SK-N-SH treated with all-trans-retinoic acid at 6 μM for 48 hours (cell line): ENCODE results near the gene ADARB2.

Experiments
- ATAC-seq: fragments of 200-7000 bp; cut with Tn5 transposase; 3 replicates; pipeline ENCODE4 v1.9.1; 2020; ENCODE audit warnings: mild to moderate bottlenecking, moderate library complexity
- ARNTL ChIP-seq: fragments of 450-650 bp; formaldehyde crosslinking; IDR thresholded peaks from 2 replicates; pipeline ENCODE4 v1.5.0; 2020; ENCODE audit warnings: low read depth, mild to moderate bottlenecking, moderate library complexity, borderline replicate concordance
- BACH2 ChIP-seq: fragments of 250-450 bp; sonication (Bioruptor Pico); IDR thresholded peaks from 2 replicates; pipeline ENCODE4 v1.9.0; 2021; ENCODE audit warnings: mild to moderate bottlenecking, borderline replicate concordance
- CSDC2 ChIP-seq: fragments of 250-450 bp; sonication (Bioruptor Pico); IDR thresholded peaks from 2 replicates; pipeline ENCODE4 v1.5.0; 2020; ENCODE audit warnings: mild to moderate bottlenecking, moderate library complexity
- GLIS3 ChIP-seq: fragments of 250-450 bp; sonication (Bioruptor Pico); IDR thresholded peaks from 2 replicates; pipeline ENCODE4 v1.5.0; 2020; ENCODE audit warnings: mild to moderate bottlenecking, moderate library complexity
- ISL1 ChIP-seq: fragments of 250-450 bp; sonication (Bioruptor Pico); IDR thresholded peaks from 2 replicates; pipeline ENCODE4 v2.1.2; 2022; ENCODE audit warnings: mild to moderate bottlenecking, moderate library complexity
- OSR1 ChIP-seq: fragments of 250-450 bp; sonication (Bioruptor Pico); IDR thresholded peaks from 2 replicates; pipeline ENCODE4 v1.8.0; 2022; ENCODE audit warnings: moderate library complexity, mild to moderate bottlenecking, inconsistent platforms
- PPARA ChIP-seq: fragments of 250-450 bp; sonication (Bioruptor Pico); IDR thresholded peaks from 2 replicates; pipeline ENCODE4 v1.5.0; 2020; ENCODE audit warnings: mild to moderate bottlenecking, borderline replicate concordance
- RARB ChIP-seq: fragments of 250-450 bp; sonication (Bioruptor Pico); IDR thresholded peaks from 2 replicates; pipeline ENCODE4 v1.8.0; 2021; ENCODE audit warnings: mild to moderate bottlenecking, moderate library complexity
- TCF4 ChIP-seq: fragments of 250-450 bp; sonication (Bioruptor Pico); IDR thresholded peaks from 2 replicates; pipeline ENCODE4 v1.8.0; 2021; ENCODE audit warnings: mild to moderate bottlenecking, moderate library complexity, borderline replicate concordance
- TOX ChIP-seq: fragments of 250-450 bp; sonication (Bioruptor Pico); IDR thresholded peaks from 2 replicates; pipeline ENCODE4 v1.8.0; 2021; ENCODE audit warnings: mild to moderate bottlenecking, moderate library complexity, borderline replicate concordance
- ZFP3 ChIP-seq: fragments of 250-450 bp; sonication (Bioruptor Pico); IDR thresholded peaks from 2 replicates; pipeline ENCODE4 v1.5.0; 2020; ENCODE audit warnings: mild to moderate bottlenecking, moderate library complexity
- ZFP30 ChIP-seq: fragments of 450-650 bp; formaldehyde crosslinking; IDR thresholded peaks from 2 replicates; pipeline ENCODE4 v1.5.0; 2022; ENCODE audit warnings: mild to moderate bottlenecking, moderate library complexity
- ZNF565 ChIP-seq: fragments of 450-650 bp; formaldehyde crosslinking; conservative IDR thresholded peaks from 2 replicates; pipeline ENCODE4 v1.5.0; 2020; ENCODE audit warnings: low read depth, mild to moderate bottlenecking, moderate library complexity
- ZNF70 ChIP-seq: fragments of 450-650 bp; formaldehyde crosslinking; IDR thresholded peaks from 2 replicates; pipeline ENCODE4 v1.5.0; 2020; ENCODE audit warnings: mild to moderate bottlenecking, moderate library complexity
- ZNF8 ChIP-seq: fragments of 450-650 bp; formaldehyde crosslinking; IDR thresholded peaks from 2 replicates; pipeline ENCODE4 v1.5.0; 2020; ENCODE audit warnings: mild to moderate bottlenecking, moderate library complexity
- TF ChIP-seq, protein P1 (sequence below): fragments of 250-450 bp; sonication (Bioruptor Pico); IDR thresholded peaks from 2 replicates; pipeline ENCODE4 v1.8.0; 2021; ENCODE audit warnings: low read depth, mild to moderate bottlenecking, moderate library complexity, borderline replicate concordance
- TF ChIP-seq, protein P2 (sequence below): fragments of 250-450 bp; sonication (Bioruptor Pico); IDR thresholded peaks from 2 replicates; pipeline ENCODE4 v1.5.1; 2020; ENCODE audit warnings: low read depth, mild to moderate bottlenecking, moderate library complexity
- TF ChIP-seq, protein P3 (sequence below): fragments of 250-450 bp; sonication (Bioruptor Pico); IDR thresholded peaks from 2 replicates; pipeline ENCODE4 v1.5.0; 2020; ENCODE audit warnings: mild to moderate bottlenecking, moderate library complexity
- TF ChIP-seq, protein P4 (sequence below): fragments of 250-450 bp; sonication (Bioruptor Pico); IDR thresholded peaks from 2 replicates; pipeline ENCODE4 v1.5.1; 2021; ENCODE audit warnings: mild to moderate bottlenecking, moderate library complexity

Gene ADARB2

DNA sequence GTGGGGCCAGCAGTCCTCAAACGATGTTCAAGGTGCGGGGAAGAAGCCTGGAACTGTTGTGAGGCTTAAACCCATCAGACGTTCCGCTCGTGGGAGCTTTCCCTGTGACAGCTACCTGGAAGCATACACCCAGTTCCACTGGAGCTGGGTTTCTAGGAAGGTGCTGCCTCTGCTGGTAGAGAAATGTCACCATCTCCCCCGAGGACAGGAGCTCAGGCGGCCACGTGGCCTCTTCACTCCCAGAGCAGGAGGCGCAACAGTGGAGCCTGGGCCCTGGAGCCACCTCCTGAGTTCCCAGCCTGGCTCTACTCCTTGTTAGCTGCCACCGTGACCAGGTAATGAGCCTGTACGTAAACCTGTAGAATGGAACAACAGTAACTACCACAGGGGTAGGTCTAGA is 156.1 kb downstream of the ADARB2 start:
- no peak for TF ChIP-seq RARB (CRISPR knock-in tag)
- no peak for TF ChIP-seq ZNF8 (CRISPR knock-in tag)
- no peak for TF ChIP-seq PPARA (CRISPR knock-in tag)
- no peak for TF ChIP-seq CSDC2 (CRISPR knock-in tag)
- ATAC-seq = no peak

DNA sequence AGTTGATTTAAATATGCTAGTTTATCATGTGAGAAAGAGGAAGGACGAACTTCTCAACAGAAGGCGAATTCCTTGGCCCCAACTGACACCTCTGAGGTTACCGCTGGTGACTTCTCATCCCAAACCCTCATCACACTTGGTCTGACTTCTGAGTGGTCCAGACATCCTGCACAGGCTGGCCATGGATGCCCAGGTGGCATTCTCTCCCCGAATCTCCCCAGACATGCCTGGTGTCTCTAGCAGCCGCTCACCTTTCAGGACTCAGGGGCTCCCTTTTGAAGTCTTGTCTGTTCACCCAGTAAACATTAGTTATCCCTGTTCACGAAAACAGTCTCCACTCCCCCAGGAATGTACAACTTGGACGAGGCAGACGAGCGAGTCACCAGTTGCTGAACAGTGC is 157.7 kb downstream of the ADARB2 start:
- no peak for ATAC-seq
- TF ChIP-seq, protein P1, sequence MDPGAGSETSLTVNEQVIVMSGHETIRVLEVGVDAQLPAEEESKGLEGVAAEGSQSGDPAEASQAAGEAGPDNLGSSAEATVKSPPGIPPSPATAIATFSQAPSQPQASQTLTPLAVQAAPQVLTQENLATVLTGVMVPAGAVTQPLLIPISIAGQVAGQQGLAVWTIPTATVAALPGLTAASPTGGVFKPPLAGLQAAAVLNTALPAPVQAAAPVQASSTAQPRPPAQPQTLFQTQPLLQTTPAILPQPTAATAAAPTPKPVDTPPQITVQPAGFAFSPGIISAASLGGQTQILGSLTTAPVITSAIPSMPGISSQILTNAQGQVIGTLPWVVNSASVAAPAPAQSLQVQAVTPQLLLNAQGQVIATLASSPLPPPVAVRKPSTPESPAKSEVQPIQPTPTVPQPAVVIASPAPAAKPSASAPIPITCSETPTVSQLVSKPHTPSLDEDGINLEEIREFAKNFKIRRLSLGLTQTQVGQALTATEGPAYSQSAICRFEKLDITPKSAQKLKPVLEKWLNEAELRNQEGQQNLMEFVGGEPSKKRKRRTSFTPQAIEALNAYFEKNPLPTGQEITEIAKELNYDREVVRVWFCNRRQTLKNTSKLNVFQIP = no peak
- TF ChIP-seq ZNF565 (CRISPR knock-in tag) = no peak
- TF ChIP-seq, all 23 proteins: peak for 0

DNA sequence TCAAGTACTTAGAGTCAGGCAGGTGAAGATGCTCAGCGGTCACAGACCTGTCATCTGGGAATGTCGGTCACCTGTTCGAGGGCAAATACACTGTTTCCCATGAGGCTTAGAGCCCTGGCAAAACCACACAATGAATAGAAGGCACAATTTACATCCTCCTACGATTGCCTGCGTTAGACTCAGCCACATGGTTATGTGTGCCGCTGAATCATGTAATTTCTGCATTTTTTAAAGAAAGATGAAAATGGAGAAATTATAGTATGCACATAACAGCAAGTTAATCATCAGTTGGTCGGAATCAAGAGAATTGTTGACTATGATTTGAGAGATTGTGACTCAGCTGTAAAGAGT is 158.2 kb downstream of the ADARB2 start:
- TF ChIP-seq, protein P2, sequence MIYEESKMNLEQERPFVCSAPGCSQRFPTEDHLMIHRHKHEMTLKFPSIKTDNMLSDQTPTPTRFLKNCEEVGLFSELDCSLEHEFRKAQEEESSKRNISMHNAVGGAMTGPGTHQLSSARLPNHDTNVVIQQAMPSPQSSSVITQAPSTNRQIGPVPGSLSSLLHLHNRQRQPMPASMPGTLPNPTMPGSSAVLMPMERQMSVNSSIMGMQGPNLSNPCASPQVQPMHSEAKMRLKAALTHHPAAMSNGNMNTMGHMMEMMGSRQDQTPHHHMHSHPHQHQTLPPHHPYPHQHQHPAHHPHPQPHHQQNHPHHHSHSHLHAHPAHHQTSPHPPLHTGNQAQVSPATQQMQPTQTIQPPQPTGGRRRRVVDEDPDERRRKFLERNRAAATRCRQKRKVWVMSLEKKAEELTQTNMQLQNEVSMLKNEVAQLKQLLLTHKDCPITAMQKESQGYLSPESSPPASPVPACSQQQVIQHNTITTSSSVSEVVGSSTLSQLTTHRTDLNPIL (CRISPR knock-in tag) = no peak
- ATAC-seq = no peak

DNA sequence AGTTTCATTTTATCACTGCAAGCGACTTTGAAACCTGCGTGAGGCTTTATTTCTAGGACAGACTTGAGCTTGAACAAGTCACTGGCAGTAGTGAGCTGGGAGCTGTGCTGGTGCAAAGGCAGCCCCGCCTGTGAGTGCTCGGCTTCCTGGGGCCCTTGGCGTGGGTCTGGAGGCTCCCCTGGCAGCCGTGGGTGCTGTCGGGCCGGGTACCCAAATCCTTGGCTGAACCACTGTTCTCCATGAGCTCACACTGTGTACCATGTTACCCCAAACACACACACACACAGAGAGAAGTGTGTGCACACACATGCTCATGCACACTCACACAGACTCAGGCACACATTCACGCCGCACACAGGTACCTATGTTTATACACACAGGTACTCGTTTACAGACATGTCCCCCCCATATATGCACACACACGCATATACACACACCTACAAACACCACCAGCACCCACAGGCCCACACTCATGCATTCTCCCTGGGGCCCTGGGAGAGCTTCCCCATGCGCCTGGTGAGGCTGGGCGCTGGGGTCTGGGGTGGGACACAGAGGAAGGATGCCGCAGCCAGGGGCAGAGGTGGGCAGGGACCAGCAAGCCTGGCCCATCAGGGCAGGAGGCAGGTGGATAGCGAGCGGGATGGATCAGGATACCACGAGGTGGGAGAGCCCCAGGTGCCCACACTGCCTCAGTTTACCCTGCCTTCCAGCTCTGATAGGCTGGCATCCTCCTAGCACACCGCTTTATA is 158.8 kb downstream of the ADARB2 start:
- no peak for ATAC-seq
- TF ChIP-seq ARNTL (CRISPR knock-in tag) (no peak), BACH2 (no peak), GLIS3 (CRISPR knock-in tag) (no peak), ZNF565 (CRISPR knock-in tag) (no peak), TOX (no peak), ZNF70 (CRISPR knock-in tag) (no peak), CSDC2 (CRISPR knock-in tag) (no peak), PPARA (CRISPR knock-in tag) (no peak), RARB (CRISPR knock-in tag) (no peak), ZFP3 (CRISPR knock-in tag) (no peak), ISL1 (no peak), ZFP30 (CRISPR knock-in tag) (no peak), TCF4 (CRISPR knock-in tag) (no peak), OSR1 (CRISPR knock-in tag) (no peak)
- TF ChIP-seq, protein P3, sequence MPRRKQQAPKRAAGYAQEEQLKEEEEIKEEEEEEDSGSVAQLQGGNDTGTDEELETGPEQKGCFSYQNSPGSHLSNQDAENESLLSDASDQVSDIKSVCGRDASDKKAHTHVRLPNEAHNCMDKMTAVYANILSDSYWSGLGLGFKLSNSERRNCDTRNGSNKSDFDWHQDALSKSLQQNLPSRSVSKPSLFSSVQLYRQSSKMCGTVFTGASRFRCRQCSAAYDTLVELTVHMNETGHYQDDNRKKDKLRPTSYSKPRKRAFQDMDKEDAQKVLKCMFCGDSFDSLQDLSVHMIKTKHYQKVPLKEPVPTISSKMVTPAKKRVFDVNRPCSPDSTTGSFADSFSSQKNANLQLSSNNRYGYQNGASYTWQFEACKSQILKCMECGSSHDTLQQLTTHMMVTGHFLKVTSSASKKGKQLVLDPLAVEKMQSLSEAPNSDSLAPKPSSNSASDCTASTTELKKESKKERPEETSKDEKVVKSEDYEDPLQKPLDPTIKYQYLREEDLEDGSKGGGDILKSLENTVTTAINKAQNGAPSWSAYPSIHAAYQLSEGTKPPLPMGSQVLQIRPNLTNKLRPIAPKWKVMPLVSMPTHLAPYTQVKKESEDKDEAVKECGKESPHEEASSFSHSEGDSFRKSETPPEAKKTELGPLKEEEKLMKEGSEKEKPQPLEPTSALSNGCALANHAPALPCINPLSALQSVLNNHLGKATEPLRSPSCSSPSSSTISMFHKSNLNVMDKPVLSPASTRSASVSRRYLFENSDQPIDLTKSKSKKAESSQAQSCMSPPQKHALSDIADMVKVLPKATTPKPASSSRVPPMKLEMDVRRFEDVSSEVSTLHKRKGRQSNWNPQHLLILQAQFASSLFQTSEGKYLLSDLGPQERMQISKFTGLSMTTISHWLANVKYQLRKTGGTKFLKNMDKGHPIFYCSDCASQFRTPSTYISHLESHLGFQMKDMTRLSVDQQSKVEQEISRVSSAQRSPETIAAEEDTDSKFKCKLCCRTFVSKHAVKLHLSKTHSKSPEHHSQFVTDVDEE (CRISPR knock-in tag) = no peak
- TF ChIP-seq, protein P2 (CRISPR knock-in tag) = no peak

DNA sequence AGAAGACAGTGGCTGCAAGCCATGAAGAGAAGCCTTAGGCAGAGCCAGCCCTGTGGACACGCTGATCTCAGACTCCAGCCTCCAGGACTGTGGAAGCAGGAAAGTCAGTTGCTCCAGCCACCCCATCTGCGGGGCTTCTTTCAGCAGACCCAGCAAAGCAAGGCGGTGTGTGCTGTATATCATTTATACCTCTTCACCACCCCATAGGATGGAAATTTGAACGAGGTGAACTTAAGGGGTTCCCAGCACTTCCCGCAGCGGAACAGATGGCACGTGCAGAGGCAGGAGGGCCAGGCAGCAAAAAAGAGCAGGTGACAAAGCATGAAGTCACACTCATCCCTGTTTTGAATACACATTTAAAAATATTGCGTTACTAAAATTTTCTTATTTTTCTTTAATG is 159.4 kb downstream of the ADARB2 start:
- TF ChIP-seq GLIS3 (CRISPR knock-in tag) = no peak
- TF ChIP-seq, protein P4, sequence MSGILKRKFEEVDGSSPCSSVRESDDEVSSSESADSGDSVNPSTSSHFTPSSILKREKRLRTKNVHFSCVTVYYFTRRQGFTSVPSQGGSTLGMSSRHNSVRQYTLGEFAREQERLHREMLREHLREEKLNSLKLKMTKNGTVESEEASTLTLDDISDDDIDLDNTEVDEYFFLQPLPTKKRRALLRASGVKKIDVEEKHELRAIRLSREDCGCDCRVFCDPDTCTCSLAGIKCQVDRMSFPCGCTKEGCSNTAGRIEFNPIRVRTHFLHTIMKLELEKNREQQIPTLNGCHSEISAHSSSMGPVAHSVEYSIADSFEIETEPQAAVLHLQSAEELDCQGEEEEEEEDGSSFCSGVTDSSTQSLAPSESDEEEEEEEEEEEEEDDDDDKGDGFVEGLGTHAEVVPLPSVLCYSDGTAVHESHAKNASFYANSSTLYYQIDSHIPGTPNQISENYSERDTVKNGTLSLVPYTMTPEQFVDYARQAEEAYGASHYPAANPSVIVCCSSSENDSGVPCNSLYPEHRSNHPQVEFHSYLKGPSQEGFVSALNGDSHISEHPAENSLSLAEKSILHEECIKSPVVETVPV (CRISPR knock-in tag) = no peak
- TF ChIP-seq, protein P1 = no peak
- no peak for ATAC-seq
